OCI-LY7 (cell line): ENCODE results near the gene GRIA4. TPM values are rescaled to one million over a fixed set of nuclear protein-coding genes. Genes with fewer than 3 reads are reported as not detected.

Experiments used
- BruUV-seq: library from RNA; stranded (reverse); fragments of 400-500 nt; replicated peaks from 2 replicates; lab custom pipeline; 2021; lab: Mats Ljungman, UMichigan
- CTCF ChIA-PET: fragments of 300-600 bp; sonication (Branson Sonifier 250); formaldehyde crosslinking; loops from one replicate; lab custom pipeline; 2022; ENCODE audit warnings: antibody characterized with exemption; ENCODE audit not compliant: unreplicated experiment; lab: Charles Lee
- POLR2A ChIA-PET: fragments of 300-600 bp; sonication (Branson Sonifier 250); formaldehyde crosslinking; loops from one replicate; lab custom pipeline; 2022; ENCODE audit warnings: antibody characterized with exemption; lab: Charles Lee
- DNase-seq: peaks from one replicate; pipeline ENCODE4 v3.0.0-alpha.2; 2015; ENCODE audit warnings: low spot score
- H2AFZ ChIP-seq: fragments of 200-600 bp; sonication (generic), shearing (Covaris generic); 2 replicates; pipeline ENCODE4 v1.6.1; 2014; ENCODE audit warnings: mild to moderate bottlenecking, antibody characterized with exemption, low read length, moderate library complexity
- H3K27ac ChIP-seq: fragments of 200-600 bp; sonication (generic); 2 replicates; pipeline ENCODE4 v1.5.1; 2014; ENCODE audit warnings: mixed run types, low read depth, mild to moderate bottlenecking, moderate library complexity, low read length, inconsistent platforms; ENCODE audit not compliant: poor library complexity, severe bottlenecking
- H3K36me3 ChIP-seq: fragments of 200-600 bp; sonication (generic); 2 replicates; pipeline ENCODE4 v1.6.1; 2014; ENCODE audit warnings: mild to moderate bottlenecking, antibody characterized with exemption, low read length, moderate library complexity, mixed read lengths; ENCODE audit not compliant: insufficient read depth
- H3K4me1 ChIP-seq: fragments of 200-600 bp; sonication (generic); 2 replicates; pipeline ENCODE4 v1.5.1; 2014; ENCODE audit warnings: mild to moderate bottlenecking, low read length; ENCODE audit not compliant: insufficient read depth, poor library complexity, severe bottlenecking
- H3K4me2 ChIP-seq: fragments of 200-600 bp; sonication (generic); 2 replicates; pipeline ENCODE4 v1.6.1; 2014; ENCODE audit warnings: mild to moderate bottlenecking, low read length
- H3K4me3 ChIP-seq: fragments of 200-600 bp; sonication (generic); 2 replicates; pipeline ENCODE4 v1.5.1; 2014; ENCODE audit warnings: mild to moderate bottlenecking, low read depth, low read length; ENCODE audit not compliant: poor library complexity, severe bottlenecking
- H3K79me2 ChIP-seq: fragments of 200-600 bp; sonication (generic); 2 replicates; pipeline ENCODE4 v1.6.1; 2016; ENCODE audit warnings: low read depth, mild to moderate bottlenecking, low read length, moderate library complexity, mixed read lengths; ENCODE audit not compliant: insufficient read depth
- H3K9me2 ChIP-seq: fragments of 200-600 bp; sonication (generic); 2 replicates; pipeline ENCODE4 v1.6.1; 2016; ENCODE audit warnings: mild to moderate bottlenecking, low read length, mixed read lengths; ENCODE audit not compliant: insufficient read depth
- H3K9me3 ChIP-seq: fragments of 200-600 bp; sonication (generic); 2 replicates; pipeline ENCODE4 v1.6.1; 2014; ENCODE audit warnings: mild to moderate bottlenecking, mixed run types, low read length, mixed read lengths
- H4K20me1 ChIP-seq: fragments of 200-600 bp; sonication (generic); 2 replicates; pipeline ENCODE4 v1.6.1; 2014; ENCODE audit warnings: mild to moderate bottlenecking, antibody characterized with exemption, low read length, moderate library complexity, mixed read lengths; ENCODE audit not compliant: insufficient read depth
- CTCF ChIP-seq: fragments of 200-600 bp; sonication (generic); conservative IDR thresholded peaks from 2 replicates; pipeline ENCODE4 v1.5.1; 2014; ENCODE audit warnings: mild to moderate bottlenecking, antibody characterized with exemption, low read length, moderate library complexity, mixed read lengths
- EZH2phosphoT487 ChIP-seq: fragments of 200-600 bp; sonication (generic); IDR thresholded peaks from 2 replicates; pipeline ENCODE4 v1.6.1; 2018; ENCODE audit warnings: low read depth, borderline replicate concordance, mild to moderate bottlenecking, mixed run types, antibody characterized with exemption, low read length, moderate library complexity, mixed read lengths
- intact Hi-C: fragments of 100-400 bp; cut with micrococcal nuclease; formaldehyde crosslinking; loops from one replicate; pipeline ENCODE4 v1.10.0; 2022; ENCODE audit not compliant: unreplicated experiment
- total RNA-seq, 2 experiments: library from RNA; depleted of rRNA in 1 of 2; stranded (reverse); fragments of >200 nt in 1 of 2; shearing (Covaris generic) in 1 of 2; gene quantifications; 2 replicates each; pipeline ENCODE4 v1.2.3, GENCODE V29; 2014 to 2022

GRIA4 gene
- total RNA-seq, 2 experiments from 2014 or later, result not detected

DNA sequence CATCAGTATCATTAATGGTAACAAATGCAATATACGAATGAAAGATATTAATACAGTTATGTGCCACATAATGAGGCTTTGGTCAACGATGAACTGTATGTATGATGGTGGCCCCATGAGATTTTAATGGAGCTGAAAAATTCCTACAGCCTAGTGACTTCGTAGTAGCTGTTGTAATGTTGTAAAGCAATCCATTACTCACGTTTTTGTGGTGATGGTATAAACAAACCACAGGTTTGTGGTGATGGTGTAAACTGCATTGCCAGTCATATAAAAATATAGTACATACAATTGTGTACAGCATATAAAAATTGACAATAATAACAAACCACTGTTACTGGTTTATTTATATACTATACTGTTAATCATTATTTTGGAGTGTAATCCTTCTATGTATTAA is 27.4 kb upstream of the GRIA4 start:
- TF ChIP-seq CTCF, result no peak
- Histone ChIP-seq H4K20me1 (no peaks in the 10 kb centered on the region), H3K27ac (no peak overlapping the region), H3K4me2 (no peak overlapping the region), H3K9me3 (no peaks in the 10 kb centered on the region), H3K4me3 (no peak overlapping the region), H3K9me2 (no peaks in the 10 kb centered on the region), H3K79me2 (no peaks in the 10 kb centered on the region), H2AFZ (no peak overlapping the region), H3K36me3 (no peaks in the 10 kb centered on the region), H3K4me1 (no peaks in the 10 kb centered on the region)
- ChIA-PET POLR2A (interaction anchor here (0.6 kb wide), 1 partner anchor 12 kb away, joined by 3 read pairs; no protein-coding TSS in a partner anchor), CTCF (no interaction called here)
- no peak for DNase-seq
- no TSS peak for BruUV-seq
- intact Hi-C loops, result no loop called here

DNA sequence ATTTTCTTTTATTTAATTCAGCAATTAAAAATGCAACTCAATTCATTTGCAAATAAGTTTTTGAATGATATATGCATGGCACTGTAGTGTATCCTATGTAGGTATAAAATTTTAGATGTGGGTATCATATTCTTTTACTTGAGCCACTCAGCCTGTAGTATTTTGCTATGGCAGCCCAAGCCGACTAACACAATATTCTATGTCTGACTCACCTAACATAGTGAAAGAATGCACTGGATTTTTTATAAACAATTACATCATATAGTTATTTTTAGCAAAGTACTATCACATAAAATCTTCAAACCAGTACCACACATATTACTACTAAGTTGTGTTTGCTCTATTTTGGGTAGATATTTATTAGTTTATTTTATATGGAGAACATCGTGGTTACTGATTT is 21.9 kb upstream of the GRIA4 start:
- H3K36me3 ChIP-seq, result no peaks in the 10 kb centered on the region
- no peaks in the 10 kb centered on the region for H4K20me1 ChIP-seq
- no peak overlapping the region for H3K4me2 ChIP-seq
- no TSS peak for BruUV-seq
- ChIA-PET POLR2A (no interaction called here), CTCF (no interaction called here)
- H3K4me3 ChIP-seq, result no peak overlapping the region
- no peak overlapping the region for H3K27ac ChIP-seq
- H3K4me1 ChIP-seq, result no peaks in the 10 kb centered on the region
- no peak for TF ChIP-seq CTCF
- TF ChIP-seq EZH2phosphoT487, result no peak
- no peaks in the 10 kb centered on the region for H3K9me3 ChIP-seq
- no peak overlapping the region for H2AFZ ChIP-seq
- no peak for DNase-seq
- no peaks in the 10 kb centered on the region for H3K79me2 ChIP-seq
- no peaks in the 10 kb centered on the region for H3K9me2 ChIP-seq
- intact Hi-C loops, result no loop called here

DNA sequence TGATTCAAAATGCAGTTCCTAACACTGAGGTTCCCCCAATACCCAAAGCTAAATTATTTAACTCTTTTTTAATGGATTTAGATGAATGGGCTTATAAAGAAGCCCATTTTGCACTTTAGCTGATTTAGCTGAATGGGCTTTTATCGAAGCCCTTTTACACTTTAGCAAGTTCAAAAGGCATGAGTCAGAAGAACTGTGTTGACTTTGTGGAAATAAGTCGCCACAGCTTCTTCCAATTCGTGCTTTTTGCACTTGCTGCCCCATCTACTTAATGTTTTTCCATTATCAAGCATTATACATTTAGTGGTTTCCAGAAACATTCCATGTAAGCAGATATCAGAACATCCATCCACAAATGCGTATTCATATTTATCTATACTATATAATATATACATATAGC is 20.5 kb upstream of the GRIA4 start:
- BruUV-seq, result no TSS peak
- no peaks in the 10 kb centered on the region for H3K36me3 ChIP-seq
- no peaks in the 10 kb centered on the region for H4K20me1 ChIP-seq
- no peak overlapping the region for H3K27ac ChIP-seq
- no peaks in the 10 kb centered on the region for H3K9me3 ChIP-seq
- DNase-seq, result no peak
- ChIA-PET POLR2A (no interaction called here), CTCF (no interaction called here)
- H3K4me2 ChIP-seq, result no peak overlapping the region
- intact Hi-C loops, result no loop called here
- H3K79me2 ChIP-seq, result no peaks in the 10 kb centered on the region
- TF ChIP-seq EZH2phosphoT487 (no peak), CTCF (no peak)
- H3K4me1 ChIP-seq, result no peaks in the 10 kb centered on the region
- H2AFZ ChIP-seq, result no peak overlapping the region
- H3K4me3 ChIP-seq, result no peak overlapping the region
- no peaks in the 10 kb centered on the region for H3K9me2 ChIP-seq
